WTC11 (cell line): Measurements from ENCODE around the gene CFAP161. TPM values are rescaled to one million over a fixed set of nuclear protein-coding genes. Genes with fewer than 3 reads are reported as not detected.
A peak's percentile ranks its signal among the peaks of the same experiment; 100 is the strongest.

Experiments used
- ATAC-seq: fragments of 200-7000 bp; cut with Tn5 transposase; 2 replicates; pipeline ENCODE4 v1.10.0; 2021; ENCODE audit warnings: mild to moderate bottlenecking, moderate library complexity
- CTCF ChIA-PET: fragments of 300-600 bp; sonication (Branson Sonifier 250); formaldehyde crosslinking; loops from one replicate; lab custom pipeline; 2021; ENCODE audit warnings: antibody characterized with exemption; lab: Charles Lee
- POLR2A ChIA-PET: fragments of 350-600 bp; sonication (Branson Sonifier 250); formaldehyde crosslinking; loops from one replicate; lab custom pipeline; 2021; ENCODE audit warnings: antibody characterized with exemption; lab: Charles Lee
- DNase-seq: peaks from one replicate; pipeline ENCODE4 v3.0.0; 2021; ENCODE audit warnings: low spot score
- H3K27ac Mint-ChIP-seq: 2 replicates; pipeline ENCODE4 v1.8.0; 2021; ENCODE audit warnings: mixed read lengths
- H3K27me3 Mint-ChIP-seq: 2 replicates; pipeline ENCODE4 v1.8.0; 2021; ENCODE audit warnings: low read depth, mild to moderate bottlenecking, moderate library complexity, mixed read lengths
- H3K36me3 Mint-ChIP-seq: 2 replicates; pipeline ENCODE4 v1.8.0; 2021; ENCODE audit warnings: mixed read lengths
- H3K4me1 Mint-ChIP-seq: 2 replicates; pipeline ENCODE4 v1.8.0; 2022; ENCODE audit warnings: mixed read lengths
- H3K4me3 Mint-ChIP-seq: 2 replicates; pipeline ENCODE4 v1.8.0; 2021; ENCODE audit warnings: mild to moderate bottlenecking, moderate library complexity, mixed read lengths
- H3K9me3 Mint-ChIP-seq: 2 replicates; pipeline ENCODE4 v1.8.0; 2021; ENCODE audit warnings: mixed read lengths
- AR ChIP-seq: fragments of 250-450 bp; sonication (Bioruptor Pico); IDR thresholded peaks from 2 replicates; pipeline ENCODE4 v1.9.0; 2021; ENCODE audit warnings: mild to moderate bottlenecking
- EMX1 ChIP-seq: fragments of 250-450 bp; sonication (Bioruptor Pico); IDR thresholded peaks from 2 replicates; pipeline ENCODE4 v1.8.0; 2021; ENCODE audit warnings: mild to moderate bottlenecking
- FOXP4 ChIP-seq: sonication (generic); formaldehyde crosslinking; IDR thresholded peaks from 2 replicates; pipeline ENCODE4 v1.8.0; 2022; ENCODE audit warnings: mild to moderate bottlenecking, missing genetic modification reagents
- GABPB1 ChIP-seq: sonication (generic); formaldehyde crosslinking; IDR thresholded peaks from 2 replicates; pipeline ENCODE4 v1.8.1; 2023; ENCODE audit warnings: mild to moderate bottlenecking, missing genetic modification reagents
- HMGXB4 ChIP-seq: sonication (generic); formaldehyde crosslinking; IDR thresholded peaks from 2 replicates; pipeline ENCODE4 v1.8.1; 2023; ENCODE audit warnings: mild to moderate bottlenecking, moderate library complexity, missing genetic modification reagents
- IRF1 ChIP-seq: sonication (generic); formaldehyde crosslinking; IDR thresholded peaks from 2 replicates; pipeline ENCODE4 v1.8.0; 2023; ENCODE audit warnings: missing genetic modification reagents
- KAT7 ChIP-seq: sonication (generic); formaldehyde crosslinking; IDR thresholded peaks from 2 replicates; pipeline ENCODE4 v1.8.1; 2023; ENCODE audit warnings: missing genetic modification reagents, mild to moderate bottlenecking, borderline replicate concordance
- MYBL2 ChIP-seq: sonication (generic); formaldehyde crosslinking; IDR thresholded peaks from 2 replicates; pipeline ENCODE4 v1.8.1; 2023; ENCODE audit warnings: mild to moderate bottlenecking, moderate library complexity, missing genetic modification reagents
- NFATC4 ChIP-seq: fragments of 250-450 bp; sonication (Bioruptor Pico); IDR thresholded peaks from 2 replicates; pipeline ENCODE4 v1.9.0; 2021; ENCODE audit warnings: mild to moderate bottlenecking
- NFYB ChIP-seq: sonication (generic); formaldehyde crosslinking; conservative IDR thresholded peaks from 2 replicates; pipeline ENCODE4 v1.8.0; 2022; ENCODE audit warnings: low read depth, missing genetic modification reagents
- PREB ChIP-seq: sonication (generic); formaldehyde crosslinking; IDR thresholded peaks from 2 replicates; pipeline ENCODE4 v1.8.1; 2022; ENCODE audit warnings: mild to moderate bottlenecking, missing genetic modification reagents, moderate library complexity, borderline replicate concordance
- STAT6 ChIP-seq: sonication (generic); formaldehyde crosslinking; conservative IDR thresholded peaks from 2 replicates; pipeline ENCODE4 v1.8.1; 2023; ENCODE audit warnings: mild to moderate bottlenecking, low read depth, missing genetic modification reagents, moderate library complexity
- ZNF281 ChIP-seq: sonication (generic); formaldehyde crosslinking; IDR thresholded peaks from 2 replicates; pipeline ENCODE4 v1.8.0; 2023; ENCODE audit warnings: mild to moderate bottlenecking, missing genetic modification reagents
- ZNF317 ChIP-seq: sonication (generic); formaldehyde crosslinking; IDR thresholded peaks from 2 replicates; pipeline ENCODE4 v1.8.1; 2023; ENCODE audit warnings: low read depth, mild to moderate bottlenecking, moderate library complexity, missing genetic modification reagents, borderline replicate concordance
- total RNA-seq: library from RNA; stranded (reverse); gene quantifications from 3 replicates; pipeline ENCODE4 v1.2.3, GENCODE V29; 2021

The CFAP161 gene
- total RNA-seq, 1 experiment from 2014 or later: not detected

GRCh38 chr15:81182031-81182755, 48.1 kb downstream of the CFAP161 start (continued):
- TF ChIP-seq HMGXB4 (CRISPR knock-in tag) (no peak), NFYB (CRISPR knock-in tag) (no peak), MYBL2 (CRISPR knock-in tag) (no peak), ZNF317 (no peak), STAT6 (no peak), IRF1 (CRISPR knock-in tag) (no peak)

GRCh38 chr15:81182756-81183438, 48.8 kb downstream of the CFAP161 start:
- DNase-seq: peak; percentile 40
- no peaks in the 10 kb centered on the region for H3K36me3 Mint-ChIP-seq

GRCh38 chr15:81183439-81183775, 49.3 kb downstream of the CFAP161 start:
- ChIA-PET POLR2A (no interaction called here), CTCF (interaction anchor here (0.8 to 1.9 kb wide), 5 partner anchors 12 to 83 kb away, joined by 3 to 39 read pairs (median 5); no protein-coding TSS in a partner anchor)
- Mint-ChIP-seq H3K27ac (no peak overlapping the region), H3K4me1 (peaks cover 4% of the 10 kb centered on the region; the same call in 1 of the 2 replicates), H3K9me3 (no peaks in the 10 kb centered on the region), H3K27me3 (no peaks in the 10 kb centered on the region), H3K36me3 (no peaks in the 10 kb centered on the region), H3K4me3 (no peak overlapping the region)
- no peak for DNase-seq
- no peak for ATAC-seq
- TF ChIP-seq ZNF281 (CRISPR knock-in tag): no peak
- no peak for TF ChIP-seq AR (CRISPR knock-in tag)
- no peak for TF ChIP-seq KAT7
- TF ChIP-seq EMX1: no peak
- TF ChIP-seq ZNF317: no peak
- TF ChIP-seq GABPB1 (CRISPR knock-in tag): no peak
- no peak for TF ChIP-seq FOXP4
- TF ChIP-seq PREB (CRISPR knock-in tag): no peak

More at GRCh38 chr15:81182756-81183438, 48.8 kb downstream of the CFAP161 start:
- peak; percentile 96 for ATAC-seq
- Mint-ChIP-seq H3K27ac (no peak overlapping the region; the same call in 1 of the 2 replicates), H3K27me3 (no peaks in the 10 kb centered on the region), H3K9me3 (no peaks in the 10 kb centered on the region), H3K4me1 (peaks cover 4% of the 10 kb centered on the region; the same call in 1 of the 2 replicates), H3K4me3 (no peak overlapping the region)
- no peak for TF ChIP-seq NFATC4 (CRISPR knock-in tag)
- ChIA-PET CTCF (interaction anchor here (0.5 to 1.9 kb wide), 7 partner anchors 12 to 596 kb away, joined by 3 to 39 read pairs (median 5); no protein-coding TSS in a partner anchor), POLR2A (no interaction called here)
